Liver (tissue), 9 donors: ENCODE results near the gene ARHGEF4. TPM values are rescaled to one million over a fixed set of nuclear protein-coding genes. Genes with fewer than 3 reads are reported as not detected.

Source experiments
- DNase-seq: peaks from one replicate; pipeline ENCODE4 v3.0.0-alpha.2; 2017; ENCODE audit warnings: low spot score
- H3K27ac ChIP-seq, 2 donors: one replicate each; pipeline ENCODE4 v1.7.0; 2013; ENCODE audit warnings: inconsistent platforms in 2 of 2, low read length in 2 of 2, control low read depth in 1 of 2, low read depth in 1 of 2, mild to moderate bottlenecking in 1 of 2
- H3K27me3 ChIP-seq, 4 donors: one replicate each; pipeline versions ENCODE4 v1.6.1 to v1.7.0; 2013; ENCODE audit warnings: low read length in 3 of 4, inconsistent platforms in 1 of 4, mild to moderate bottlenecking in 1 of 4, moderate library complexity in 1 of 4; ENCODE audit not compliant: control insufficient read depth in 4 of 4, insufficient read depth in 4 of 4
- H3K36me3 ChIP-seq, 4 donors: one replicate each; pipeline versions ENCODE4 v1.6.1 to v1.7.0; 2013; ENCODE audit warnings: low read length in 3 of 4, mild to moderate bottlenecking in 3 of 4, low read depth in 1 of 4, moderate library complexity in 1 of 4; ENCODE audit not compliant: control insufficient read depth in 4 of 4, insufficient read depth in 3 of 4
- H3K4me1 ChIP-seq, 4 donors: one replicate each; pipeline versions ENCODE4 v1.6.1 to v1.7.0; 2013; ENCODE audit warnings: low read length in 3 of 4, mild to moderate bottlenecking in 3 of 4, moderate library complexity in 1 of 4; ENCODE audit not compliant: control insufficient read depth in 4 of 4, insufficient read depth in 4 of 4
- H3K4me3 ChIP-seq, 3 donors: one replicate each; pipeline versions ENCODE4 v1.6.1 to v1.7.0; 2013; ENCODE audit warnings: low read length in 3 of 3, control low read depth in 1 of 3, low read depth in 1 of 3, mild to moderate bottlenecking in 1 of 3
- H3K9ac ChIP-seq, 2 donors: one replicate each; pipeline ENCODE4 v1.7.0; 2013; ENCODE audit warnings: low read length in 2 of 2, mild to moderate bottlenecking in 2 of 2, moderate library complexity in 2 of 2, control low read depth in 1 of 2, low read depth in 1 of 2
- H3K9me3 ChIP-seq, 4 donors: one replicate each; pipeline versions ENCODE4 v1.6.1 to v1.7.0; 2013; ENCODE audit warnings: low read length in 3 of 4; ENCODE audit not compliant: control insufficient read depth in 4 of 4
- EGR1 ChIP-seq, 2 donors: IDR thresholded peaks; 2 replicates each; pipeline ENCODE4 v1.6.1; 2016 to 2018; ENCODE audit warnings: antibody characterized with exemption in 2 of 2, low read depth in 2 of 2
- FOXA1 ChIP-seq: IDR thresholded peaks from 2 replicates; pipeline ENCODE4 v1.6.1; 2016; ENCODE audit warnings: antibody characterized with exemption
- FOXA2 ChIP-seq: IDR thresholded peaks from 2 replicates; pipeline ENCODE4 v1.6.1; 2016; ENCODE audit warnings: antibody characterized with exemption
- GABPA ChIP-seq, 2 donors: IDR thresholded peaks in 1 of 2; conservative IDR thresholded peaks in 1 of 2; 2 replicates each; pipeline ENCODE4 v1.6.1; 2016; ENCODE audit warnings: antibody characterized with exemption in 2 of 2, mild to moderate bottlenecking in 1 of 2, moderate library complexity in 1 of 2
- HNF4A ChIP-seq, 2 donors: conservative IDR thresholded peaks; 2 replicates each; pipeline ENCODE4 v1.6.1; 2016; ENCODE audit warnings: antibody characterized with exemption in 2 of 2, mild to moderate bottlenecking in 2 of 2
- HNF4G ChIP-seq: IDR thresholded peaks from 2 replicates; pipeline ENCODE4 v1.6.1; 2016; ENCODE audit warnings: antibody characterized with exemption
- JUND ChIP-seq, 2 donors: IDR thresholded peaks; 2 replicates each; pipeline ENCODE4 v1.6.1; 2016; ENCODE audit warnings: antibody characterized with exemption in 2 of 2
- NR2F2 ChIP-seq: IDR thresholded peaks from 2 replicates; pipeline ENCODE4 v1.6.1; 2016; ENCODE audit warnings: antibody characterized with exemption
- RAD21 ChIP-seq, 2 donors: IDR thresholded peaks; 2 replicates each; pipeline ENCODE4 v1.6.1; 2016; ENCODE audit warnings: antibody characterized with exemption in 2 of 2, mild to moderate bottlenecking in 2 of 2
- RXRA ChIP-seq, 2 donors: IDR thresholded peaks; 2 replicates each; pipeline ENCODE4 v1.6.1; 2017 to 2018; ENCODE audit warnings: antibody characterized with exemption in 2 of 2, mild to moderate bottlenecking in 1 of 2
- SP1 ChIP-seq: IDR thresholded peaks from 2 replicates; pipeline ENCODE4 v1.6.1; 2018; ENCODE audit warnings: antibody characterized with exemption, mild to moderate bottlenecking
- TAF1 ChIP-seq: conservative IDR thresholded peaks from 2 replicates; pipeline ENCODE4 v1.6.1; 2016; ENCODE audit warnings: antibody characterized with exemption, mild to moderate bottlenecking
- YY1 ChIP-seq: IDR thresholded peaks from 2 replicates; pipeline ENCODE4 v1.6.1; 2016; ENCODE audit warnings: antibody characterized with exemption, mild to moderate bottlenecking
- WGBS: extraction: QIAGEN DNeasy Blood & Tissue Kit; methylation state at CpG from one replicate; pipeline ENCODE4 v1.1.7; 2013; 5-methylcytosine and 5-hydroxymethylcytosine counted together
- polyA plus RNA-seq, 2 donors: library from polyadenylated mRNA; stranded (reverse) in 1 of 2; unstranded in 1 of 2; fragments of 200-250 nt in 1 of 2; fragments of >200 nt in 1 of 2; fragmentation: Nextera tagmentation in 1 of 2; extraction: Ambion mirVana in 1 of 2; gene quantifications; one replicate each; pipeline versions ENCODE4 v1.2.1 to v1.2.3, GENCODE V29; 2013 to 2015
- total RNA-seq, 2 donors: library from RNA; depleted of rRNA; stranded (reverse); fragments of >200 nt; gene quantifications; one replicate each; pipeline ENCODE4 v1.2.3, GENCODE V29; 2014
- TF ChIP-seq, protein P1 (sequence below): fragments of 150-350 bp; IDR thresholded peaks from 2 replicates; pipeline ENCODE4 v1.5.1; 2017; ENCODE audit warnings: improper control_type of control experiment, low read depth, low read length; ENCODE audit not compliant: missing input control
- TF ChIP-seq, protein P2 (sequence below): IDR thresholded peaks from 2 replicates; pipeline ENCODE4 v1.6.1; 2016; ENCODE audit warnings: antibody characterized with exemption, mild to moderate bottlenecking
- TF ChIP-seq, protein P3 (sequence below): IDR thresholded peaks from 2 replicates; pipeline ENCODE4 v1.6.1; 2016; ENCODE audit warnings: antibody characterized with exemption
- TF ChIP-seq, protein P4 (sequence below): IDR thresholded peaks from 2 replicates; pipeline ENCODE4 v1.6.1; 2016; ENCODE audit warnings: antibody characterized with exemption
- TF ChIP-seq, protein P5 (sequence below): IDR thresholded peaks from 2 replicates; pipeline ENCODE4 v1.6.1; 2016; ENCODE audit warnings: antibody characterized with exemption
- donor health status: healthy.
- donor health status: healthy.
- donor health status: healthy.
- donor health status: healthy.
- donor health status: healthy.

Gene ARHGEF4
- total and polyA plus RNA-seq, 4 donors, result 0.08 TPM; not detected in 2

DNA sequence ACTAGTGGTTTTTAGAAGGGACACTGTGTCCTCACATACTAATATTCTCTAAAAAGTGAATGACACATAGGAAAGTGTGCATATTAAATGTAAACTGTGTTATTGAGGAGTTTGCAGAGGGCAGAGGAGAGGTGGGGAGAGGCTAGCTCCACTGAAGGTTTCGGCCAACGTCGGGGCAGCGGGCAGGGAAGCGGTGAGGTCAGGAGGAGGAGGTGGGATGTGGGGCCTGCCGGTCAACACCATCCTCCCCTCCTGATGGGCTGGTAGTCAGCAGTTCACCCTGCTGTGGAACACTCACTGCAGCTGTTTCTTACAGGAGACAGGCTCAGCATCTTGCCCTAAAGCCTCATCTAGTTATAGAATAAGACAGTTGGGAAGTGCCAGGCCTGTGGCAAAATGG, 74.2 kb downstream of the ARHGEF4 start (continued):
- TF ChIP-seq, protein P1, sequence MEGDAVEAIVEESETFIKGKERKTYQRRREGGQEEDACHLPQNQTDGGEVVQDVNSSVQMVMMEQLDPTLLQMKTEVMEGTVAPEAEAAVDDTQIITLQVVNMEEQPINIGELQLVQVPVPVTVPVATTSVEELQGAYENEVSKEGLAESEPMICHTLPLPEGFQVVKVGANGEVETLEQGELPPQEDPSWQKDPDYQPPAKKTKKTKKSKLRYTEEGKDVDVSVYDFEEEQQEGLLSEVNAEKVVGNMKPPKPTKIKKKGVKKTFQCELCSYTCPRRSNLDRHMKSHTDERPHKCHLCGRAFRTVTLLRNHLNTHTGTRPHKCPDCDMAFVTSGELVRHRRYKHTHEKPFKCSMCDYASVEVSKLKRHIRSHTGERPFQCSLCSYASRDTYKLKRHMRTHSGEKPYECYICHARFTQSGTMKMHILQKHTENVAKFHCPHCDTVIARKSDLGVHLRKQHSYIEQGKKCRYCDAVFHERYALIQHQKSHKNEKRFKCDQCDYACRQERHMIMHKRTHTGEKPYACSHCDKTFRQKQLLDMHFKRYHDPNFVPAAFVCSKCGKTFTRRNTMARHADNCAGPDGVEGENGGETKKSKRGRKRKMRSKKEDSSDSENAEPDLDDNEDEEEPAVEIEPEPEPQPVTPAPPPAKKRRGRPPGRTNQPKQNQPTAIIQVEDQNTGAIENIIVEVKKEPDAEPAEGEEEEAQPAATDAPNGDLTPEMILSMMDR, result no peak
- TF ChIP-seq FOXA2 (no peak), RAD21 (IDR thresholded peaks at IDR 0.05) (no peak), JUND (IDR thresholded peaks at IDR 0.05) (no peak), HNF4A (conservative IDR thresholded peaks at IDR 0.05) (no peak), GABPA (IDR thresholded peaks at IDR 0.05 in 1 of 2, conservative IDR thresholded peaks at IDR 0.05 in 1 of 2) (no peak), SP1 (no peak)

DNA sequence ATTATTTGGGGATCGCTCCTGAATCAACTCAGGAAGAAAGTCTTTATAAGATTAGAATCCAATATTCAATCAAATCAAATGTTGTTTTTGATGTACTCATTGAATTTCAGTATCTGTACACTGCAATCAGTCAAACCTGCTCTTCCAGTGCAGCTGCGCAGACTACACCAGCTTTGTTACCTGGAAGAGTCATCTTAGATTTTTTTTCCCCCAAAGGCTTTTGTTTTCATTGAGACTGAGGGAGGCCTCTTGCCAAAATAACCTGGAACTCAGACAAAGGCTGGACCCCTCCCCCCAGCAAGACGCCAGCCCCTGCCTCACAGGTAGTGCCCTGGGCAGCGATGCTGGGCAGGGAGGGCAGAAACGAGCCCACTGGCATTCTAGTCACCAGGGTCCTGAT, 74.8 kb downstream of the ARHGEF4 start:
- H3K4me3 ChIP-seq, result no peak overlapping the region
- WGBS, result 82% methylated on average over 5 of the region's 5 CpGs
- H3K9me3 ChIP-seq, result peaks cover 0 to 4% (median 0%) of the 10 kb centered on the region in 4 donors
- H3K4me1 ChIP-seq, result no peaks in the 10 kb centered on the region
- H3K27ac ChIP-seq, result no peak overlapping the region
- no peaks in the 10 kb centered on the region for H3K36me3 ChIP-seq
- TF ChIP-seq JUND (IDR thresholded peaks at IDR 0.05) (no peak), GABPA (IDR thresholded peaks at IDR 0.05 in 1 of 2, conservative IDR thresholded peaks at IDR 0.05 in 1 of 2) (no peak), FOXA2 (no peak), FOXA1 (no peak), HNF4A (conservative IDR thresholded peaks at IDR 0.05) (no peak), EGR1 (IDR thresholded peaks at IDR 0.05; ENCODE audit: low read depth in 2 of 2) (no peak), RAD21 (IDR thresholded peaks at IDR 0.05) (no peak), NR2F2 (no peak), TAF1 (no peak), HNF4G (no peak), YY1 (no peak), RXRA (IDR thresholded peaks at IDR 0.05) (no peak), SP1 (no peak)
- TF ChIP-seq, protein P2, sequence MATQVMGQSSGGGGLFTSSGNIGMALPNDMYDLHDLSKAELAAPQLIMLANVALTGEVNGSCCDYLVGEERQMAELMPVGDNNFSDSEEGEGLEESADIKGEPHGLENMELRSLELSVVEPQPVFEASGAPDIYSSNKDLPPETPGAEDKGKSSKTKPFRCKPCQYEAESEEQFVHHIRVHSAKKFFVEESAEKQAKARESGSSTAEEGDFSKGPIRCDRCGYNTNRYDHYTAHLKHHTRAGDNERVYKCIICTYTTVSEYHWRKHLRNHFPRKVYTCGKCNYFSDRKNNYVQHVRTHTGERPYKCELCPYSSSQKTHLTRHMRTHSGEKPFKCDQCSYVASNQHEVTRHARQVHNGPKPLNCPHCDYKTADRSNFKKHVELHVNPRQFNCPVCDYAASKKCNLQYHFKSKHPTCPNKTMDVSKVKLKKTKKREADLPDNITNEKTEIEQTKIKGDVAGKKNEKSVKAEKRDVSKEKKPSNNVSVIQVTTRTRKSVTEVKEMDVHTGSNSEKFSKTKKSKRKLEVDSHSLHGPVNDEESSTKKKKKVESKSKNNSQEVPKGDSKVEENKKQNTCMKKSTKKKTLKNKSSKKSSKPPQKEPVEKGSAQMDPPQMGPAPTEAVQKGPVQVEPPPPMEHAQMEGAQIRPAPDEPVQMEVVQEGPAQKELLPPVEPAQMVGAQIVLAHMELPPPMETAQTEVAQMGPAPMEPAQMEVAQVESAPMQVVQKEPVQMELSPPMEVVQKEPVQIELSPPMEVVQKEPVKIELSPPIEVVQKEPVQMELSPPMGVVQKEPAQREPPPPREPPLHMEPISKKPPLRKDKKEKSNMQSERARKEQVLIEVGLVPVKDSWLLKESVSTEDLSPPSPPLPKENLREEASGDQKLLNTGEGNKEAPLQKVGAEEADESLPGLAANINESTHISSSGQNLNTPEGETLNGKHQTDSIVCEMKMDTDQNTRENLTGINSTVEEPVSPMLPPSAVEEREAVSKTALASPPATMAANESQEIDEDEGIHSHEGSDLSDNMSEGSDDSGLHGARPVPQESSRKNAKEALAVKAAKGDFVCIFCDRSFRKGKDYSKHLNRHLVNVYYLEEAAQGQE, result no peak
- TF ChIP-seq, protein P3, sequence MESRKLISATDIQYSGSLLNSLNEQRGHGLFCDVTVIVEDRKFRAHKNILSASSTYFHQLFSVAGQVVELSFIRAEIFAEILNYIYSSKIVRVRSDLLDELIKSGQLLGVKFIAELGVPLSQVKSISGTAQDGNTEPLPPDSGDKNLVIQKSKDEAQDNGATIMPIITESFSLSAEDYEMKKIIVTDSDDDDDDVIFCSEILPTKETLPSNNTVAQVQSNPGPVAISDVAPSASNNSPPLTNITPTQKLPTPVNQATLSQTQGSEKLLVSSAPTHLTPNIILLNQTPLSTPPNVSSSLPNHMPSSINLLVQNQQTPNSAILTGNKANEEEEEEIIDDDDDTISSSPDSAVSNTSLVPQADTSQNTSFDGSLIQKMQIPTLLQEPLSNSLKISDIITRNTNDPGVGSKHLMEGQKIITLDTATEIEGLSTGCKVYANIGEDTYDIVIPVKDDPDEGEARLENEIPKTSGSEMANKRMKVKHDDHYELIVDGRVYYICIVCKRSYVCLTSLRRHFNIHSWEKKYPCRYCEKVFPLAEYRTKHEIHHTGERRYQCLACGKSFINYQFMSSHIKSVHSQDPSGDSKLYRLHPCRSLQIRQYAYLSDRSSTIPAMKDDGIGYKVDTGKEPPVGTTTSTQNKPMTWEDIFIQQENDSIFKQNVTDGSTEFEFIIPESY, result no peak
- TF ChIP-seq, protein P4, sequence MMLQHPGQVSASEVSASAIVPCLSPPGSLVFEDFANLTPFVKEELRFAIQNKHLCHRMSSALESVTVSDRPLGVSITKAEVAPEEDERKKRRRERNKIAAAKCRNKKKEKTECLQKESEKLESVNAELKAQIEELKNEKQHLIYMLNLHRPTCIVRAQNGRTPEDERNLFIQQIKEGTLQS, result no peak
- TF ChIP-seq, protein P5, sequence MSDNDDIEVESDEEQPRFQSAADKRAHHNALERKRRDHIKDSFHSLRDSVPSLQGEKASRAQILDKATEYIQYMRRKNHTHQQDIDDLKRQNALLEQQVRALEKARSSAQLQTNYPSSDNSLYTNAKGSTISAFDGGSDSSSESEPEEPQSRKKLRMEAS, result no peak
- TF ChIP-seq, protein P1, result no peak
- no peak overlapping the region for H3K9ac ChIP-seq
- peaks cover 3 to 5% (median 3%) of the 10 kb centered on the region in 4 donors for H3K27me3 ChIP-seq
- DNase-seq, result no peak
